RKO (cell line): ENCODE results near the gene AFP.
"Not testable (repeated sequence)": the region's sequence is repeated elsewhere in the genome, so short reads cannot be mapped to it uniquely, and the experiment has no call there.

ENCODE experiments used
- DNase-seq: peaks from one replicate; pipeline ENCODE4 v3.0.0-alpha.2; 2016; ENCODE audit warnings: low spot score

The AFP gene

GRCh38 chr4:73435984-73436383 lies at the start of gene AFP:
TSS of gene AFP (plus strand) at chr4:73436221. CDS start at chr4:73436263, 42 bp downstream.
- no peak for DNase-seq

DNA sequence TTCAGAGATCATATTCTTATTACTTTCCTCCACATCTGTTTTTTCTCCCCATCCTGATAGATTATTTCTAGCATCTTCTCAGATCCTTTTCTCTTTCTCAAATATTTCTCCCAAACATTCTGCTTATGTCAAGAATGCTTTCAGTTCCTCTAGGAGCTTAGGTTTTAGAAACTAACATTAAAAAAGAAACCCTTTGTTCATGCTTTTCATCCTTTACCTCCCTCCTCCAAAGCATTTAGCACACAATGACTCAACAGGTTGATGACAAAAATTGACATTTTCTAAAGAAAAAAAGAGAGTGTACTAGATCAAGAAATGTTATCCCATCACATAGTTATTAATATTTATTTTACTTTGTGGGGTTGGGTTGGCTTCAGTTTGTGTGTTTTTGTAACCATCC lies 48.5 kb upstream of the AFP start:
- DNase-seq, result no peak

DNA sequence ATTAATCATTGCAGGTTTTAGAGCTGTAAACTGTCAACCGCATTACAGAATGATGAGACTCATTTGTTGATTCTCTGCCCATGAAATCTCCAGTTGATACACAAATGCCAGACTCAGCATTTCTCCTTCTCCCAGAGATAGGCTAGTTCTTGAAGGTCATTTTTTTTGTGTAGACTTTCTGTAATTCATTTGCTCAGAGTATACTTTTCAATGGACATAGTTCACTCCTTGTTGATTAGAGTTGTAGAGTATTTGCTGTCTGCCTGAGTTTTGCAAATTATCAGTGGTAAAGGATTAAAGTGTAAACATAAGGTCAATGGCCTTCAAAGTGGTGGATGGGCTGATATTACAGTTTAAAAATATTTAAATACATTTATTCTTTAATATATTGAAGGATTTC lies 47.1 kb upstream of the AFP start:
- no peak for DNase-seq

DNA sequence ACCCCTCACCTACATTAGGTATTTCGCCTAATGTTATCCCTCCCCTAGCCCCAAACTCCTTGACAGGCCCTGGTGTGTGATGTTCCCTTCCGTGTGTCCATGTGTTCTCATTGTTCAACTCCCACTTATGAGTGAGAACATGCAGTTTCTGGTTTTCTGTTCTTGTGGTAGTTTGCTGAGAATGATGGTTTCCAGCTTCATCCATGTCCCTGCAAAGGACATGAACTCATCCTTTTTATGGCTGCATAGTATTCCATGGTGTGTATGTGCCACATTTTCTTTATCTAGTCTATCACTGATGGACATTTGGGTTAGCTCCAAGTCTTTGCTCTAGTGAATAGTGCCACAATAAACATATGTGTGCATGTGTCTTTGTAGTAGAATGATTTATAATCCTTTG lies 46.4 kb upstream of the AFP start:
- DNase-seq, result not testable (repeated sequence)

GRCh38 chr4:73391774-73392173 lies 44.2 kb upstream of the AFP start:
- no peak for DNase-seq

- no peak for DNase-seq
Observed at GRCh38 chr4:73392936-73393335, 43.1 kb upstream of the AFP start.

GRCh38 chr4:73396304-73396703 lies 39.7 kb upstream of the AFP start:
- no peak for DNase-seq

GRCh38 chr4:73396993-73397972 lies 38.7 kb upstream of the AFP start:
- no peak for DNase-seq

- no peak for DNase-seq
Observed at GRCh38 chr4:73401412-73401811, 34.6 kb upstream of the AFP start.

DNA sequence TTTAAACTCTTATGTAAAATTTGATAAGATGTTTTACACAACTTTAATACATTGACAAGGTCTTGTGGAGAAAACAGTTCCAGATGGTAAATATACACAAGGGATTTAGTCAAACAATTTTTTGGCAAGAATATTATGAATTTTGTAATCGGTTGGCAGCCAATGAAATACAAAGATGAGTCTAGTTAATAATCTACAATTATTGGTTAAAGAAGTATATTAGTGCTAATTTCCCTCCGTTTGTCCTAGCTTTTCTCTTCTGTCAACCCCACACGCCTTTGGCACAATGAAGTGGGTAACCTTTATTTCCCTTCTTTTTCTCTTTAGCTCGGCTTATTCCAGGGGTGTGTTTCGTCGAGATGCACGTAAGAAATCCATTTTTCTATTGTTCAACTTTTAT lies 32.0 kb upstream of the AFP start, which contains the start of gene ALB:
ALB (plus strand) TSS at position 246 of the 400 bp plus-strand sequence; CDS start at position 287, 41 bp downstream.
- DNase-seq, result no peak

DNA sequence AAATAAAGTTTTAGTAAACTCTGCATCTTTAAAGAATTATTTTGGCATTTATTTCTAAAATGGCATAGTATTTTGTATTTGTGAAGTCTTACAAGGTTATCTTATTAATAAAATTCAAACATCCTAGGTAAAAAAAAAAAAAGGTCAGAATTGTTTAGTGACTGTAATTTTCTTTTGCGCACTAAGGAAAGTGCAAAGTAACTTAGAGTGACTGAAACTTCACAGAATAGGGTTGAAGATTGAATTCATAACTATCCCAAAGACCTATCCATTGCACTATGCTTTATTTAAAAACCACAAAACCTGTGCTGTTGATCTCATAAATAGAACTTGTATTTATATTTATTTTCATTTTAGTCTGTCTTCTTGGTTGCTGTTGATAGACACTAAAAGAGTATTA lies 31.6 kb upstream of the AFP start:
- DNase-seq, result no peak

- DNase-seq, result no peak
Observed at GRCh38 chr4:73405138-73405537, 30.9 kb upstream of the AFP start.

DNA sequence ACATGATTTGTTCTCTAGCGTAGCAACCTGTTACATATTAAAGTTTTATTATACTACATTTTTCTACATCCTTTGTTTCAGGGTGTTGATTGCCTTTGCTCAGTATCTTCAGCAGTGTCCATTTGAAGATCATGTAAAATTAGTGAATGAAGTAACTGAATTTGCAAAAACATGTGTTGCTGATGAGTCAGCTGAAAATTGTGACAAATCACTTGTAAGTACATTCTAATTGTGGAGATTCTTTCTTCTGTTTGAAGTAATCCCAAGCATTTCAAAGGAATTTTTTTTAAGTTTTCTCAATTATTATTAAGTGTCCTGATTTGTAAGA lies 29.5 kb upstream of the AFP start:
- peak; percentile 7 for DNase-seq

- no peak for DNase-seq
Observed at GRCh38 chr4:73407227-73407673, 28.8 kb upstream of the AFP start.

DNA sequence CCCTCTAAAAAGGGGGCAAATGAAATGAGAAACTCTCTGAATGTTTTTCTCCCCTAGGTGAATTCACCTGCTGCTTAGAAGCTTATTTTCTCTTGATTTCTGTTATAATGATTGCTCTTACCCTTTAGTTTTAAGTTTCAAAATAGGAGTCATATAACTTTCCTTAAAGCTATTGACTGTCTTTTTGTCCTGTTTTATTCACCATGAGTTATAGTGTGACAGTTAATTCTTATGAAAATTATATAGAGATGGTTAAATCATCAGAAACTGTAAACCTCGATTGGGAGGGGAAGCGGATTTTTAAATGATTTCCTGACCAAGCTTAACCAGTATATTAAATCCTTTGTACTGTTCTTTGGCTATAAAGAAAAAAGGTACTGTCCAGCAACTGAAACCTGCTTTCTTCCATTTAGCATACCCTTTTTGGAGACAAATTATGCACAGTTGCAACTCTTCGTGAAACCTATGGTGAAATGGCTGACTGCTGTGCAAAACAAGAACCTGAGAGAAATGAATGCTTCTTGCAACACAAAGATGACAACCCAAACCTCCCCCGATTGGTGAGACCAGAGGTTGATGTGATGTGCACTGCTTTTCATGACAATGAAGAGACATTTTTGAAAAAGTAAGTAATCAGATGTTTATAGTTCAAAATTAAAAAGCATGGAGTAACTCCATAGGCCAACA lies 27.7 kb upstream of the AFP start:
- no peak for DNase-seq

GRCh38 chr4:73409012-73409862 lies 26.8 kb upstream of the AFP start:
- no peak for DNase-seq

- DNase-seq, result no peak
Observed at GRCh38 chr4:73409978-73410548, 26.0 kb upstream of the AFP start.

DNA sequence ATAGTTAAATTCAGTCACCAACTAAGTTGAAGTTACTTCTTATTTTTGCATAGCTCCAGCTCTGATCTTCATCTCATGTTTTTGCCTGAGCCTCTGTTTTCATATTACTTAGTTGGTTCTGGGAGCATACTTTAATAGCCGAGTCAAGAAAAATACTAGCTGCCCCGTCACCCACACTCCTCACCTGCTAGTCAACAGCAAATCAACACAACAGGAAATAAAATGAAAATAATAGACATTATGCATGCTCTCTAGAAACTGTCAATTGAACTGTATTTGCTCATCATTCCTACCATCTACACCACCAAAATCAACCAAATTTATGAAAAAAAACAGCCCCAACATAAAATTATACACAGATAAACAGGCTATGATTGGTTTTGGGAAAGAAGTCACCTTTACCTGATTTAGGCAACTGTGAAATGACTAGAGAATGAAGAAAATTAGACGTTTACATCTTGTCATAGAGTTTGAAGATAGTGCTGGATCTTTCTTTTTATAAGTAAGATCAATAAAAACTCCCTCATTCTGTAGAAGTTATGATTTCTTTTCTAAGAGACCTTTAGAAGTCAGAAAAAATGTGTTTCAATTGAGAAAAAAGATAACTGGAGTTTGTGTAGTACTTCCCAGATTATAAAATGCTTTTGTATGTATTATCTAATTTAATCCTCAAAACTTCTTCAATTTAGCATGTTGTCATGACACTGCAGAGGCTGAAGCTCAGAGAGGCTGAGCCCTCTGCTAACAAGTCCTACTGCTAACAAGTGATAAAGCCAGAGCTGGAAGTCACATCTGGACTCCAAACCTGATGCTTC lies 24.9 kb upstream of the AFP start:
- DNase-seq, result no peak

DNA sequence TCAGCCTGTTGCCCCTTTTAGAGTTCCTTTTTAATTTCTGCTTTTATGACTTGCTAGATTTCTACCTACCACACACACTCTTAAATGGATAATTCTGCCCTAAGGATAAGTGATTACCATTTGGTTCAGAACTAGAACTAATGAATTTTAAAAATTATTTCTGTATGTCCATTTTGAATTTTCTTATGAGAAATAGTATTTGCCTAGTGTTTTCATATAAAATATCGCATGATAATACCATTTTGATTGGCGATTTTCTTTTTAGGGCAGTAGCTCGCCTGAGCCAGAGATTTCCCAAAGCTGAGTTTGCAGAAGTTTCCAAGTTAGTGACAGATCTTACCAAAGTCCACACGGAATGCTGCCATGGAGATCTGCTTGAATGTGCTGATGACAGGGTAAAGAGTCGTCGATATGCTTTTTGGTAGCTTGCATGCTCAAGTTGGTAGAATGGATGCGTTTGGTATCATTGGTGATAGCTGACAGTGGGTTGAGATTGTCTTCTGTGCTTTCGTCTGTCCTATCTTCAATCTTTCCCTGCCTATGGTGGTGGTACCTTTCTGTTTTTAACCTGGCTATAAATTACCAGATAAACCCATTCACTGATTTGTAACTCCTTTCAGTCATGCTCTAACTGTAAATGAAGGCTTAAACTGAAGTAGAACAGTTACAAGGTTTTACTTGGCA lies 24.1 kb upstream of the AFP start:
- DNase-seq, result no peak

GRCh38 chr4:73413294-73413755 lies 22.7 kb upstream of the AFP start:
- DNase-seq, result no peak
